Omental fat pad (tissue), 4 donors: ENCODE data around the gene SOCS3. TPM values are rescaled to one million over a fixed set of nuclear protein-coding genes. Genes with fewer than 3 reads are reported as not detected.

ENCODE experiments used
- ATAC-seq: fragments of 150-250 bp; one replicate; pipeline ENCODE4 v1.9.1; 2016; ENCODE audit warnings: mild to moderate bottlenecking, moderate library complexity; ENCODE audit not compliant: low FRiP score
- DNase-seq: peaks from one replicate; pipeline ENCODE4 v3.0.0-alpha.2; 2019; ENCODE audit warnings: low spot score
- CTCF ChIP-seq, 3 donors: fragments of 450-650 bp; IDR thresholded peaks; one replicate each; pipeline ENCODE4 v1.5.1; 2016 to 2017; ENCODE audit warnings: antibody characterized with exemption in 3 of 3, mild to moderate bottlenecking in 3 of 3, moderate library complexity in 2 of 3
- total RNA-seq, 4 donors: library from RNA; depleted of rRNA; stranded (reverse); fragments of >200 nt; gene quantifications; one replicate each; pipeline ENCODE4 v1.1.0, GENCODE V29; 2016

Gene SOCS3
- total RNA-seq, 4 donors from 2014 or later = 186 to 1,117 (median 634) TPM

GRCh38 chr17:78403822-78404221 is 43.9 kb upstream of the SOCS3 start:
- DNase-seq (no peak), ATAC-seq (no peak)
- no peak for TF ChIP-seq CTCF (IDR thresholded peaks at IDR 0.05)

- no peak for ATAC-seq
- no peak for DNase-seq
- no peak for TF ChIP-seq CTCF (IDR thresholded peaks at IDR 0.05)
Observed at GRCh38 chr17:78401891-78402290, 42.0 kb upstream of the SOCS3 start.

GRCh38 chr17:78401246-78401645 is 41.4 kb upstream of the SOCS3 start:
- ATAC-seq = no peak
- no peak for DNase-seq
- no peak for TF ChIP-seq CTCF (IDR thresholded peaks at IDR 0.05)

- DNase-seq (no peak), ATAC-seq (no peak)
- TF ChIP-seq CTCF (IDR thresholded peaks at IDR 0.05) = no peak
Observed at GRCh38 chr17:78400581-78401240, 40.8 kb upstream of the SOCS3 start.

- DNase-seq (no peak), ATAC-seq (no peak)
- TF ChIP-seq CTCF (IDR thresholded peaks at IDR 0.05) = no peak
Observed at GRCh38 chr17:78399693-78400144, 39.8 kb upstream of the SOCS3 start.

GRCh38 chr17:78399028-78399692 is 39.3 kb upstream of the SOCS3 start:
- ATAC-seq (no peak), DNase-seq (no peak)
- no peak for TF ChIP-seq CTCF (IDR thresholded peaks at IDR 0.05)

GRCh38 chr17:78398390-78398789 is 38.5 kb upstream of the SOCS3 start:
- TF ChIP-seq CTCF (IDR thresholded peaks at IDR 0.05) = no peak
- no peak for ATAC-seq
- DNase-seq = no peak
